NCI-H187 (cell line): ENCODE results near the gene LYPD4.

Experiments used
- DNase-seq, 2 experiments: peaks; one replicate each; lab custom pipeline; 2025; lab: John Stamatoyannopoulos, UW

Gene LYPD4

DNA sequence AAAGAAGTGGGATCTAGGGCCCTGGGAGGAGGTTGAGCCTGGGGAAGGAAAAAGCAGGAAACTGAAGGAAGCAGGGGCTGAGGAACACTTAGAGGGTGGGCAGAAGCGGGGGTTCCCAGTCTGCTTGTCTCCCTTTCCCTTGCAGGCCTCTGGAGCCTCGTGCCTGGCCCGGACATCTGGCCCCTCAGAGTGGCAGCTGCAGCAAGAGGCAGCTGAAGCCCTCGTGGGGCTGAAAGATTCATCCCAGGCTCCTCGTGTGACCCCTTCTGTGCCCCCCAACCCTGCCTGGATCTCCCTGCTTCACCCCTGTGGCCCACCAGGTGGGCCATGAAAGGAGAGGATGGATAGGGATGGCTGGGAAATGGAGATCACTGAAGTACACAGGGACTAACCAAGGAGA, 5.9 kb upstream of the LYPD4 start:
- no peak for DNase-seq

DNA sequence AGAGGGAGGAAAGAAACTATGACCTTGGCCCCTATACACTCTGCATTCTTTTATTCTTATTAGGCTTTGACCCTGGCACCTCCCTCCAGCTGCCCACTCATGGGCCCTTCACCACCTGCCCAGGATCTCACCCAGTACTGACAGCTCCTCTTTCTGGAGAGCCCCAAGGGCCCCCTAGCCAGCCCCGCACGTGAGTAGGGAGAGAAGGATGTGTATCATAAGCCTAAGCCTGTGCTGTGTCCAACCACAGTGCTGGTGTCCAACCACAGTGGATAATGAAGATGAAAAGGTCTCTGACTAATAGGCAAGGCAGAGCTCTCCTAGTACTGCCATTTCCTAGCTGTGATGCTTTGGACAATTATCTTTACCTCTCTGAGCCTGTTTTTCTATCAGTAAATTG, 4.6 kb upstream of the LYPD4 start:
- no peak for DNase-seq

GRCh38 chr19:41848666-41849065, 4.2 kb upstream of the LYPD4 start:
- DNase-seq = no peak

DNA sequence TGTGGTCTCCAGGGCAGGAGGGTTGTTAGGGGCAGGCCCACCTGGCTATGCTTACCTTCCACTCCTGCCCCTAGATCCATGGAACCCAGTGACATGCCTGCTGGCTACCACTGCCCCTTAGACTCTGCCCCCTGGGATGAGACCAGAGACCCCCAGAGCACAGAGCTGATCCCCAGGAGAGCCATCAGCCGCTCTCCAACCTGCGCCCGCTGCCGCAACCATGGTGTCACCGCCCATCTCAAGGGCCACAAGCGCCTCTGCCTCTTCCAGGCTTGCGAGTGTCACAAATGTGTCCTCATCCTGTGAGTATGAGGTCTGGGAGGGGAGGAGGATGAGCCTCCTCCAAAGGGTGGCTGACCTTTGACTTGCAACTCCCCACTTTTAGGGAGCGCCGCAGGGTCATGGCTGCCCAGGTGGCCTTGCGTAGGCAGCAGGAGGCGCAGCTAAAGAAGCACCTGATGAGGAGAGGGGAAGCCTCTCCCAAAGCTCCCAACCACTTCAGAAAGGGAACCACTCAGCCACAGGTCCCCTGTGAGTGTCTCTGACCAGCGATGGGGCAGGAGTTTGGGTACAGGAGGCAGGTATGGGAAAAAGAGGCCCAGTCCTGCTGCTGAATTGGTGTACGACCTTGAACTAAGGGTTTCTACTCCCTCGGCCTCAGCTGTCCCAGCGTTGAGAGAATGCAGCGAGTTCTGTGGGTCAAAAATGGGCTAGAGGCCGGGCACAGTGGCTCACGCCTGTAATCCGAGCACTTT, 3.0 kb upstream of the LYPD4 start:
- DNase-seq = no peak

DNA sequence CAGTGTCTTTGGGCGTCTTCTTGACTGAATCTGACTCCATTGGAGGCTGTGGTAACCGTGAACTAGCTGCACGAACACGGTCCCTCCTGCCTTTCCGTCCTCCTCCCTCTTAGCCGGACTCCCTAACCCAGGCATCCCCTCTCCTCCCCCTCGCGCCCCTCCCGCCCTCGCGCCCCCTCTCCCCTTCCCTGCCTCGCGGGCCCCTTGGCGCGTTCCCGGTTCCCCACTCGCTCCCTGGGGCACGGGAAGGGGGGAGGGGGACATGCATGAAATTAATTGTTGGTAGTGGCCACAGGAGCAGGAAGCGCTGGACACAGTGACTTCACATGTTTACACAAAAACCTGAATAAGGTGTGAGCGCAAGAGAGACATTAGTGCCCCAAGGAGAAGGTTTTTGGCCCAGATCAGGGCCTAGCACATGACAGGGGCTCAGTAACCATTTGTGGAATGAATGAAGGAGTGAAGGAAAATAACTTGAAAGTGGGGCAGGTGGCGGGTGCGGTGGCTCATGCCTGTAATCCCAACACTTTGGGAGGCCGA, 638 bp upstream of the LYPD4 start:
- no peak for DNase-seq

GRCh38 chr19:41845001-41845050, 343 bp upstream of the LYPD4 start, which contains the start of gene DMRTC2:
Gene DMRTC2, plus strand, starts transcription at chr19:41845042. Its CDS starts 2,387 bp downstream, at chr19:41847429.
- no peak for DNase-seq

GRCh38 chr19:41843371-41843770, 1.1 kb downstream of the LYPD4 start:
- no peak for DNase-seq

DNA sequence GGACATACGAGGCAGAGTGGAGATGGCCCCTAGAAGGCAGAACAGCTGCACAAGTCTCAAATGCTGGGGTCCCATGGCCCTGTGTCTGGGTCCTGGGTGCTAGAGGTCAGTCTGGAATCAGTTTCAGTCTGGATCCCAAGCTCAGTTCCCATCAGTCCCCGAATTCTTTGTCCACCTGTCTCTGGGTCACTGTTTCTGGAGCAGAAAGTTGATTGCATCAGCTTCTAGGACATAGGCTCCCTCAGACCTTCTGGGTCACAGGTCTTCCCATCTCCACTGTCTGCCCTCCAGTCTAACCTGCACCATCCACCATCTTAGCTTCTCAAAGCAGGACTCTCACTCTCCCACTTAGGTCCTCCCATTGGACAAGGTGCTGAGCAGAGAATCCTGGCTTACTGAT, 5.3 kb downstream of the LYPD4 start:
- DNase-seq = no peak

- no peak for DNase-seq
Observed at GRCh38 chr19:41837981-41838708, 6.3 kb downstream of the LYPD4 start.

- peak; percentile 77 to 87 for DNase-seq
Observed at GRCh38 chr19:41821003-41821735, 23.3 kb downstream of the LYPD4 start.

DNA sequence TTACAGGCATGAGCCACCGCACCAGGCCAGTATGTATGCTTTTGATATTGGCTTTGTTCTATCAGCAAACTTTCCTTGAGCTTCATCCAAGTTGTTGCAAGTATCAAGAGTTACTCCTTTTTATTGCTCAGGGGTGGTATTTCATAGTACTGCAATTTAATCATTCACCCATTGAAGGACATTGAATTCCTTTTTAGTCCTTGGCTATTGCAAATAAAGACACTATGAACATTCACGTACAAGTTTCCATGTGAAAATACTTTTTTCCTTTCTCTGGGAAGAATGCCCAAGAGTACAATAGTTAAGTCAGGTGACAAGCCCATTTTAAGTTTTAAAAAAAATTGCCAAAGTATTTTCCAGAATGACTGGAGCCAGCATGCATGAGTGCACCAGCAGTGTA, 27.7 kb downstream of the LYPD4 start:
- DNase-seq = no peak

DNA sequence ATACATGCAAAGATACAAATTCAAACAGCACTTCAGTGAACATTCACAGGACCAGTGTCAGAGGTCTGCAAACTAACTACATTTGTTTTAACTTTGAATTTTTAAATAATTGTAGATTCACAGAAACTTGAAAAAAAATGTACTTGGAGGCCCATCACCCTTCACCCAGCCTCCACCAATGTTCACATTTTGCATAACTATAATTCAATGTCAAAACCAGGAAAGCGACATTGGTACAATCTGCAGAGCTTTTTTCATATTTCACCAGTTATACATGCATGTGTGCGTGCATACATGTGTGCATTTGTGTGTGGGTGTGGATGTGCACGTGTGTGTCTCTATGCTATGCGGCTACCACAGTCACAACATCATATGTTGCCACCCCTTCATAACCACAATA, 29.2 kb downstream of the LYPD4 start:
- DNase-seq = no peak

DNA sequence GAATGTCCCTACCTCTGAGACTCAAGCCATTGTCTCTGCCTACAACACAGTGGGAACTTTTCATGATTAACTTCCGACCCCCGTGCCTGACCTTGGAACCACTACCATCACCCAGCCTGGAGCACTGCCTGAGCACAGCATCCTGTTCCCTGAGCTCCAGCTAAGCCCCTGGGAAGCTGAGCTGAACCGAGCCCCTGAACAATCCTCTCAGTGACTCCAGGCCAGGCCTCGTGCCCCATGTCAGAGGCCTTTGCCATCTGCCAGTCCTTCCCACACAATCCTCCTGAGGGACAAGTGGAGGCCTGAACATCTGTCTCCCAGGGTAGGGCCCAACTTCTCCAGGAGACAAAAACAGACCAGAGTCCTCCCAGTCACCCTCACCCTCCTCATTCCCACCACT, 30.6 kb downstream of the LYPD4 start:
- no peak for DNase-seq

DNA sequence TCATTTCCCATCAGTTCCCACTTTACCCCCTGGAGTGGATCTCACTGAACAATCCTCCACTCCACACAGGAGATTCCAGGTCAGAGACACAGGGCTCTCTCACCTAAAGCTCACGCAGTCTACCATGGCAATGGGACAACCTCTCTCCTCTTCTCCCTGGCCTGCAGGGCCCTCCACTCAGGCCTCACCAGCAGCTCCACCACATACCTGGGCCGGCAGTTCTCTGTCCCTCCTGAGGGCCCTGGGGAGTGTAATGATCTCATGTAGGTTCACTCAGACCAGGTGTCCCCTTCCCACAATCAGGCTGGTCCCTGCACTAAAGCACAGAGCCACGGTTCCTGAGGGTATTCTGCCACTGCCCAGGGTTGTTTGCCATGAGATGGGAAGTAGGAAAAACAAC, 32.5 kb downstream of the LYPD4 start:
- DNase-seq = no peak

- no peak for DNase-seq
Observed at GRCh38 chr19:41811036-41811435, 33.4 kb downstream of the LYPD4 start.

- DNase-seq = no peak
Observed at GRCh38 chr19:41810301-41810700, 34.2 kb downstream of the LYPD4 start.

- DNase-seq = peak in 1 of 2 experiments; percentile 17
Observed at GRCh38 chr19:41808663-41809566, 35.6 kb downstream of the LYPD4 start.

GRCh38 chr19:41807176-41807575, 37.3 kb downstream of the LYPD4 start:
- no peak for DNase-seq

GRCh38 chr19:41804336-41804735, 40.1 kb downstream of the LYPD4 start:
- DNase-seq = no peak

DNA sequence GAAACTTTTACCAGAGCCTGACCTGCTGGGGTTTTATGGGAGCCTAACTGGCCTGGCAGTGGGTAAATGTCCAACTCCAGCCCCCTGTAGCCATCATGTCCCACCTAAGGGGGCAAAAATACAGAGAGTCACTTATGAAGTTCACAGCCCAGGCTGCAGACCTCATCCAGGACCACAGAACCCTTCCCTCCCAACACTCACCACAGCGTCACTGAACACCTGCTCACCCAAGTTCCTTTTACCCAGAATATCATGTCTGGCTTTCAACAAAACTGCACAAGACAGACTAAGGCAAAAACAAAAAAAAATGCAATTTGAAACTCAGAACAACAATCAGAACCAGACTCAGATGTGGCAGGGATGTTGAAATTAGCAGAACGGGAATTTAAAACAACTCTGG, 41.7 kb downstream of the LYPD4 start:
- DNase-seq = no peak

DNA sequence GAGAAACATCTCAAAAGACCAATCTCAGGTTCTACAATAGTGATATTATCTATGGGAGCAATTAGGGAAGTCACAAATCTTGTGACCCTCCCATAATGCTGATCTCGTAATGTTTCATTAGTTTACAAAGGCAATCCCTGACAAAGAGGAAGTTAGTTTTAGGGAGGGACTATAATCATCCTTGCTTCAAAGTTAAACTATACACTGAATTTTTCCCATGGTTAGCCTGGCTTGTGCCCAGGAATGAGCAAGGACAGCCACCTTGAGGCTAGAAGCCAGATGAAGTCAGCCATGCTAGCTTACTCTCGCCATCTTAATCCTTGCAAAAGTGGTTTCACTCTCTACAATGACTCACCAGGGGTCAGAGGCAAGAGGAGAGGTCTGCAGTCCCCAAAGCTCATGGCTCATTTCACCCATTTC, 42.7 kb downstream of the LYPD4 start:
- no peak for DNase-seq

DNA sequence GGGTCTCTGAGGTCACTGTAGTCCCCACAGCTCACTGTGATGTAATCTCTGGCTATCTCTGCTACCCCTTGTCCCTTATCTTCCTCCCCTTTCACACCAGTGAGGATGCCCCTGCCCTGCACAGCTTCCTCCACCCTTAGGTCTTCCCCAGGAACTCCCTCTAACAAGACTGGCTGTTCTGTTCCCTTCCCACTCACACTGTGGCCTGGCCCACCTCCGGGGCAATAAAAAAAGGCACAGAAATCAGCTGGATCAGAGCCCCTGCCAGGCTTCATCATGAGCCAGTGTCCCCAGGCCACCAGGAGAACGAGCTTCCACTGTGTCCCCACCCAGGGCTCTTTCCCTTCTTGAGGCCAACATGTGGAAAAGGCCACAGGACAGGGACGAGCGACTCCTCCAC, 43.5 kb downstream of the LYPD4 start:
- DNase-seq = no peak
